ENCODE data around the gene PLCB3.

GRCh38 chr11:64303109-64304031, 52.0 kb downstream of the PLCB3 start:
- TF ChIP-seq FOXK2 (IDR thresholded peaks at IDR 0.05) (no peak), PKNOX1 (IDR thresholded peaks at IDR 0.05) (no peak), TARDBP (IDR thresholded peaks at IDR 0.05) (no peak)
